OCI-LY7 (cell line): ENCODE results near the gene CCAR1. TPM values are rescaled to one million over a fixed set of nuclear protein-coding genes. Genes with fewer than 3 reads are reported as not detected.

Experiments
- BruUV-seq: library from RNA; stranded (reverse); fragments of 400-500 nt; replicated peaks from 2 replicates; lab custom pipeline; 2021; lab: Mats Ljungman, UMichigan
- CTCF ChIA-PET: fragments of 300-600 bp; sonication (Branson Sonifier 250); formaldehyde crosslinking; loops from one replicate; lab custom pipeline; 2022; ENCODE audit warnings: antibody characterized with exemption; ENCODE audit not compliant: unreplicated experiment; lab: Charles Lee
- POLR2A ChIA-PET: fragments of 300-600 bp; sonication (Branson Sonifier 250); formaldehyde crosslinking; loops from one replicate; lab custom pipeline; 2022; ENCODE audit warnings: antibody characterized with exemption; lab: Charles Lee
- DNase-seq: peaks from one replicate; pipeline ENCODE4 v3.0.0-alpha.2; 2015; ENCODE audit warnings: low spot score
- H2AFZ ChIP-seq: fragments of 200-600 bp; sonication (generic), shearing (Covaris generic); 2 replicates; pipeline ENCODE4 v1.6.1; 2014; ENCODE audit warnings: mild to moderate bottlenecking, antibody characterized with exemption, low read length, moderate library complexity
- H3K27ac ChIP-seq: fragments of 200-600 bp; sonication (generic); 2 replicates; pipeline ENCODE4 v1.5.1; 2014; ENCODE audit warnings: mixed run types, low read depth, mild to moderate bottlenecking, moderate library complexity, low read length, inconsistent platforms; ENCODE audit not compliant: poor library complexity, severe bottlenecking
- H3K36me3 ChIP-seq: fragments of 200-600 bp; sonication (generic); 2 replicates; pipeline ENCODE4 v1.6.1; 2014; ENCODE audit warnings: mild to moderate bottlenecking, antibody characterized with exemption, low read length, moderate library complexity, mixed read lengths; ENCODE audit not compliant: insufficient read depth
- H3K4me1 ChIP-seq: fragments of 200-600 bp; sonication (generic); 2 replicates; pipeline ENCODE4 v1.5.1; 2014; ENCODE audit warnings: mild to moderate bottlenecking, low read length; ENCODE audit not compliant: insufficient read depth, poor library complexity, severe bottlenecking
- H3K4me2 ChIP-seq: fragments of 200-600 bp; sonication (generic); 2 replicates; pipeline ENCODE4 v1.6.1; 2014; ENCODE audit warnings: mild to moderate bottlenecking, low read length
- H3K4me3 ChIP-seq: fragments of 200-600 bp; sonication (generic); 2 replicates; pipeline ENCODE4 v1.5.1; 2014; ENCODE audit warnings: mild to moderate bottlenecking, low read depth, low read length; ENCODE audit not compliant: poor library complexity, severe bottlenecking
- H3K79me2 ChIP-seq: fragments of 200-600 bp; sonication (generic); 2 replicates; pipeline ENCODE4 v1.6.1; 2016; ENCODE audit warnings: low read depth, mild to moderate bottlenecking, low read length, moderate library complexity, mixed read lengths; ENCODE audit not compliant: insufficient read depth
- H3K9me2 ChIP-seq: fragments of 200-600 bp; sonication (generic); 2 replicates; pipeline ENCODE4 v1.6.1; 2016; ENCODE audit warnings: mild to moderate bottlenecking, low read length, mixed read lengths; ENCODE audit not compliant: insufficient read depth
- H3K9me3 ChIP-seq: fragments of 200-600 bp; sonication (generic); 2 replicates; pipeline ENCODE4 v1.6.1; 2014; ENCODE audit warnings: mild to moderate bottlenecking, mixed run types, low read length, mixed read lengths
- H4K20me1 ChIP-seq: fragments of 200-600 bp; sonication (generic); 2 replicates; pipeline ENCODE4 v1.6.1; 2014; ENCODE audit warnings: mild to moderate bottlenecking, antibody characterized with exemption, low read length, moderate library complexity, mixed read lengths; ENCODE audit not compliant: insufficient read depth
- EZH2phosphoT487 ChIP-seq: fragments of 200-600 bp; sonication (generic); IDR thresholded peaks from 2 replicates; pipeline ENCODE4 v1.6.1; 2018; ENCODE audit warnings: low read depth, borderline replicate concordance, mild to moderate bottlenecking, mixed run types, antibody characterized with exemption, low read length, moderate library complexity, mixed read lengths
- intact Hi-C: fragments of 100-400 bp; cut with micrococcal nuclease; formaldehyde crosslinking; loops from one replicate; pipeline ENCODE4 v1.10.0; 2022; ENCODE audit not compliant: unreplicated experiment
- total RNA-seq, 2 experiments: library from RNA; depleted of rRNA in 1 of 2; stranded (reverse); fragments of >200 nt in 1 of 2; shearing (Covaris generic) in 1 of 2; gene quantifications; 2 replicates each; pipeline ENCODE4 v1.2.3, GENCODE V29; 2014 to 2022
- TF ChIP-seq, protein P1 (sequence below): fragments of 200-600 bp; sonication (generic); conservative IDR thresholded peaks from 2 replicates; pipeline ENCODE4 v1.5.1; 2014; ENCODE audit warnings: mild to moderate bottlenecking, antibody characterized with exemption, low read length, moderate library complexity, mixed read lengths

The CCAR1 gene
- total RNA-seq, 2 experiments from 2014 or later: 66.3 to 126 TPM

DNA sequence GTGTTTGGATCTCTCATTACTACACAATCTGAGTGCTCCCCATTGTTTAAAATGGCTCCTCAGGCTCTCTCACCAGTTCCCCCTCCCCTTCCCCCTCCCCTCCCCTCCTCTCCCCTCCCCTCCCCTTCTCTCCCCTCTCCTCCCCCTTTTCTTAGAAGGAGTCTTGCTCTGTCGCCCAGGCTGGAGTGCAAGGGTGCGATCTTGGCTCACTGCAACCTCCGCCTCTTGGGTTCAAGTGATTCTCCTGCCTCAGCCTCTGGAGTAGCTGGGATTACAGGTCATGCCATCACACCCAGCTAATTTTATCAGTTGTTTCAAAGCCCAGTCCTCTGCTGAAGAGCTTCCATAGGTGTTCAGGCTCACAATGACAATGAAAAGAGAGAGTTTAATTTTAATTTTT is 3.6 kb upstream of the CCAR1 start:
- TF ChIP-seq, protein P1, sequence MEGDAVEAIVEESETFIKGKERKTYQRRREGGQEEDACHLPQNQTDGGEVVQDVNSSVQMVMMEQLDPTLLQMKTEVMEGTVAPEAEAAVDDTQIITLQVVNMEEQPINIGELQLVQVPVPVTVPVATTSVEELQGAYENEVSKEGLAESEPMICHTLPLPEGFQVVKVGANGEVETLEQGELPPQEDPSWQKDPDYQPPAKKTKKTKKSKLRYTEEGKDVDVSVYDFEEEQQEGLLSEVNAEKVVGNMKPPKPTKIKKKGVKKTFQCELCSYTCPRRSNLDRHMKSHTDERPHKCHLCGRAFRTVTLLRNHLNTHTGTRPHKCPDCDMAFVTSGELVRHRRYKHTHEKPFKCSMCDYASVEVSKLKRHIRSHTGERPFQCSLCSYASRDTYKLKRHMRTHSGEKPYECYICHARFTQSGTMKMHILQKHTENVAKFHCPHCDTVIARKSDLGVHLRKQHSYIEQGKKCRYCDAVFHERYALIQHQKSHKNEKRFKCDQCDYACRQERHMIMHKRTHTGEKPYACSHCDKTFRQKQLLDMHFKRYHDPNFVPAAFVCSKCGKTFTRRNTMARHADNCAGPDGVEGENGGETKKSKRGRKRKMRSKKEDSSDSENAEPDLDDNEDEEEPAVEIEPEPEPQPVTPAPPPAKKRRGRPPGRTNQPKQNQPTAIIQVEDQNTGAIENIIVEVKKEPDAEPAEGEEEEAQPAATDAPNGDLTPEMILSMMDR: no peak
- TF ChIP-seq EZH2phosphoT487: no peak
- Histone ChIP-seq H3K9me2 (no peaks in the 10 kb centered on the region), H3K79me2 (peaks cover 12% of the 10 kb centered on the region), H4K20me1 (no peaks in the 10 kb centered on the region), H3K4me2 (no peak overlapping the region), H2AFZ (no peak overlapping the region), H3K36me3 (peaks cover 4% of the 10 kb centered on the region; the same call in 1 of the 2 replicates), H3K9me3 (no peaks in the 10 kb centered on the region), H3K4me3 (no peak overlapping the region), H3K4me1 (peaks cover 9% of the 10 kb centered on the region), H3K27ac (no peak overlapping the region)
- intact Hi-C loops: no loop called here
- POLR2A ChIA-PET: no interaction called here
- DNase-seq: no peak
- CTCF ChIA-PET: no interaction called here
- no TSS peak for BruUV-seq

DNA sequence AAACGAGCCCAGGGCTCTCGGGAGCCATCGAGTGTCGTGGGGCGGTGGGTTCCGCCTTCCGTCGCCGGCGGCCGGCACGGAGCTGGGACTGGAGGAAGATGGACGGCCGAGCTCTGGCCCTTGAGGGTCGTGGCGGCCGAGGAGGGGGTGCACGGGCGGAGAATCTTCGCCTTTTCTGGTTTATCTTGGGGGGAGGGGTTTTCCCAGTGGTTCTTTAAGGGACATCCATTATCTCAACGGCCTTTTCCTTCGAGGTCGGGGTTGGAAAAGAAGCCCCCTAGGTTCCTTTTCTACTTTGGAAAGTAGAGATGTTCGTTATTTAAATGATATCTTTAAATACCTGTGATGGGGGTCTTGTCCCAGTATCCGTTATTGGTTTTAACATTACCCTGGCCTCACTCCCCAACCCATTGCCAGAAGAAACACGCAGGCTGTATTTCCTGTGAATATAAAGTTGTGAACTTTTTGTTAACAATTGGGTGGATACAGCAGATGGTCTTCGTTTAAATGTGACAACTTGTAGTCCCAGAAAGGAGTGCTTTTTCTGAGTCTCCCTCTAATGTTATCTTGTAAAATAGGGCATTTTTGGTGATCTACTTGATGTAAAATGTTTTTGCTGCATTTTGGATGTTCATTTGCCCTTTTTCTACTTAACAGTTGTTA is 765 bp downstream of the CCAR1 start:
- H3K4me2 ChIP-seq: peak overlapping the region; percentile 87
- ChIA-PET CTCF (interaction anchor here (0.6 kb wide), 1 partner anchor 942 kb away, joined by 3 read pairs; no protein-coding TSS in a partner anchor), POLR2A (interaction anchor here (0.5 to 1.5 kb wide), 6 partner anchors 14 to 389 kb away, joined by 3 to 5 read pairs (median 3); partner anchors contain the start of genes DDX21 and PBLD)
- no peak for TF ChIP-seq EZH2phosphoT487
- TF ChIP-seq, protein P1: no peak
- DNase-seq: peak; percentile 22
- H3K4me3 ChIP-seq: peak overlapping the region; percentile 94
- H2AFZ ChIP-seq: peak overlapping the region; percentile 79
- peaks cover 43% of the 10 kb centered on the region for H3K36me3 ChIP-seq
- intact Hi-C loops: loop anchor here (1.0 kb wide), 2 partner anchors 179 to 195 kb away; partner anchors contain the start of genes DDX50 and SLC25A16
- no peaks in the 10 kb centered on the region for H4K20me1 ChIP-seq
- H3K9me3 ChIP-seq: no peaks in the 10 kb centered on the region
- H3K9me2 ChIP-seq: no peaks in the 10 kb centered on the region
- peak overlapping the region; percentile 71 for H3K27ac ChIP-seq
- peaks cover 43% of the 10 kb centered on the region for H3K79me2 ChIP-seq
- TSS peak; percentile 83 for BruUV-seq
- H3K4me1 ChIP-seq: peaks cover 12% of the 10 kb centered on the region

DNA sequence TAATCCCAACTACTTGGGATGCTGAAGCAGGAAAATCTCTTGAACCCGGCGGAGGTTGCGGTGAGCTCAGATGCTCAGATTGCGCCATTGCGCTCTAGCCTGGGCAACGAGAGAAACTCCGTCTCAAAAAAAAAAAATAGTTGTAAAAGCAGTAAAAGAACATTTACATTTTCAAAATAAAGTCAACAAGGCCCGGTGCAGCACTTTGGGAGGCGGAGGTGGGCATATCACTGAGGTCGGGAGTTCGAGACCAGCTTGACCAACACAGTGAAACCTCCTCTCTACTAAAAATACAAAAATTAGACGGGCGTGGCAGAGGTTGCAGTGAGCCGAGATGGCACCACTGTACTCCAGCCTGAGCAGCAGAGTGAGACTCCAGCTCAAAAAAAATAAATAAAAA is 4.0 kb downstream of the CCAR1 start:
- no peak overlapping the region for H3K4me3 ChIP-seq
- H3K4me2 ChIP-seq: no peak overlapping the region
- no peak overlapping the region for H2AFZ ChIP-seq
- H3K9me3 ChIP-seq: no peaks in the 10 kb centered on the region
- CTCF ChIA-PET: no interaction called here
- peaks cover 12% of the 10 kb centered on the region for H3K4me1 ChIP-seq
- H3K79me2 ChIP-seq: peaks cover 65% of the 10 kb centered on the region
- H3K9me2 ChIP-seq: no peaks in the 10 kb centered on the region
- no TSS peak for BruUV-seq
- H3K27ac ChIP-seq: no peak overlapping the region
- no peaks in the 10 kb centered on the region for H4K20me1 ChIP-seq
- intact Hi-C loops: no loop called here
- DNase-seq: no peak
- peaks cover 74% of the 10 kb centered on the region for H3K36me3 ChIP-seq
- TF ChIP-seq, protein P1: no peak
- TF ChIP-seq EZH2phosphoT487: no peak
- POLR2A ChIA-PET: interaction anchor here (0.5 to 0.6 kb wide), 3 partner anchors 273 to 363 kb away, joined by 3 read pairs; no protein-coding TSS in a partner anchor
